ENCODE results near the gene HHATL. TPM values are rescaled to one million over a fixed set of nuclear protein-coding genes. Genes with fewer than 3 reads are reported as not detected.

HHATL gene
- total RNA-seq, 1 experiment from 2014 or later: 0.92 TPM

- Mint-ChIP-seq H3K4me1 (no peaks in the 10 kb centered on the region), H3K27me3 (ENCODE audit: low read depth) (peaks cover 5% of the 10 kb centered on the region; the same call in 1 of the 2 replicates), H3K9me3 (peaks cover 14% of the 10 kb centered on the region), H3K4me3 (no peak overlapping the region), H3K36me3 (no peaks in the 10 kb centered on the region), H3K27ac (no peak overlapping the region)
- ChIA-PET POLR2A (no interaction called here), CTCF (no interaction called here)
- TF ChIP-seq SMAD4 (CRISPR knock-in tag; IDR thresholded peaks at IDR 0.05): no peak
- no peak for TF ChIP-seq HMGXB4 (CRISPR knock-in tag; IDR thresholded peaks at IDR 0.05)
- no peak for TF ChIP-seq SOX15 (CRISPR knock-in tag; IDR thresholded peaks at IDR 0.05)
- ATAC-seq (no peak), DNase-seq (ENCODE audit: low spot score) (no peak)
Observed at GRCh38 chr3:42680271-42680670, 22.3 kb downstream of the HHATL start.

DNA sequence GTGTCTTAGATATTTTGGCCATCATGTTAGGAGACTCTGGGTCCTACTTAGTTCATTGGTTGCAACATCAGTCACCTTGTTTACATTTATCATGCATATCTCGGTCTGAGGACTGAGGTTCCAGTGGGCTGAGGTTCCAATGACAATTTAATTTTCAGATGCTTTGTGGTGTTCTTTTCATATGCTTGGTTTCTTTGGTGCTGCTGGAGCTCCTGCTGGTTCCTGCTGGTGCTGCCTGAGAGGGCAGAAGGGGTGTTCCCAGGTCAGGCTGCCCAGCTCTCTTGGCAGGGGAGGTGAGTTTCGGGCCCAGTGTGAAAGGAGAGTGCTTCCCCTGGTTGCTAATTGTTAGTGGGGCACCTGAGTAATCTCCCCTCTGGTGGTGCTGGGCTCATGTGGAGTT is 24.2 kb downstream of the HHATL start:
- no peak for ATAC-seq
- H3K4me3 Mint-ChIP-seq: no peak overlapping the region
- ChIA-PET POLR2A (no interaction called here), CTCF (no interaction called here)
- no peak for DNase-seq (ENCODE audit: low spot score)
- peaks cover 14% of the 10 kb centered on the region for H3K9me3 Mint-ChIP-seq
- H3K27me3 Mint-ChIP-seq (ENCODE audit: low read depth): peaks cover 5% of the 10 kb centered on the region; the same call in 1 of the 2 replicates
- no peaks in the 10 kb centered on the region for H3K36me3 Mint-ChIP-seq
- H3K27ac Mint-ChIP-seq: no peak overlapping the region
- no peaks in the 10 kb centered on the region for H3K4me1 Mint-ChIP-seq
- TF ChIP-seq NR3C1 (CRISPR knock-in tag; conservative IDR thresholded peaks at IDR 0.05; ENCODE audit: low read depth): no peak
- TF ChIP-seq NR2C2 (CRISPR knock-in tag; IDR thresholded peaks at IDR 0.05): no peak
- TF ChIP-seq CTCF (IDR thresholded peaks at IDR 0.05): no peak
- no peak for TF ChIP-seq TCF7 (CRISPR knock-in tag; IDR thresholded peaks at IDR 0.05; ENCODE audit: low read depth)

- H3K27ac Mint-ChIP-seq: no peak overlapping the region
- POLR2A ChIA-PET: no interaction called here
- H3K27me3 Mint-ChIP-seq (ENCODE audit: low read depth): peaks cover 7% of the 10 kb centered on the region; the same call in 1 of the 2 replicates
- H3K36me3 Mint-ChIP-seq: no peaks in the 10 kb centered on the region
- DNase-seq (ENCODE audit: low spot score) (no peak), ATAC-seq (no peak)
- H3K4me3 Mint-ChIP-seq: no peak overlapping the region
- CTCF ChIA-PET: no interaction called here
- TF ChIP-seq FOXP4 (CRISPR knock-in tag; IDR thresholded peaks at IDR 0.05): no peak
- no peak for TF ChIP-seq AR (CRISPR knock-in tag; IDR thresholded peaks at IDR 0.05)
- TF ChIP-seq FOXJ3 (CRISPR knock-in tag; IDR thresholded peaks at IDR 0.05; ENCODE audit: borderline replicate concordance): no peak
- no peak for TF ChIP-seq MLX (CRISPR knock-in tag; IDR thresholded peaks at IDR 0.05)
- peaks cover 20% of the 10 kb centered on the region for H3K9me3 Mint-ChIP-seq
- H3K4me1 Mint-ChIP-seq: no peaks in the 10 kb centered on the region
Observed at GRCh38 chr3:42675909-42676308, 26.7 kb downstream of the HHATL start.
